Posterior cingulate gyrus (tissue), 11 donors: ENCODE measurements around the gene TMC3.
"Not testable (repeated sequence)": the region's sequence is repeated elsewhere in the genome, so short reads cannot be mapped to it uniquely, and the experiment has no call there.

Source experiments
- DNase-seq, 10 donors: peaks; one replicate each; pipeline versions ENCODE4 v3.0.0 to v3.0.0-alpha.2; 2020 to 2021; ENCODE audit warnings: mixed read lengths in 3 of 10
- intact Hi-C: fragments of 100-400 bp; cut with DNase I; formaldehyde crosslinking; loops from one replicate; pipeline ENCODE4 v1.15.1; 2023

Gene TMC3

GRCh38 chr15:81373775-81374395 lies at the start of gene TMC3:
Gene TMC3, minus strand, starts transcription at chr15:81374213. Its CDS starts 136 bp downstream, at chr15:81374077.
- intact Hi-C loops, result no loop called here
- peak in 3 of 10 donors; percentile 14 to 76 (median 19) for DNase-seq

GRCh38 chr15:81421461-81421860 lies 47.4 kb upstream of the TMC3 start:
- DNase-seq, result no peak
- intact Hi-C loops, result no loop called here

- intact Hi-C loops, result no loop called here
- no peak for DNase-seq
These were observed 45.4 kb upstream of the TMC3 start for GRCh38 chr15:81419332-81419943.

- no peak for DNase-seq
- intact Hi-C loops, result no loop called here
These were observed 44.9 kb upstream of the TMC3 start for GRCh38 chr15:81418891-81419290.

DNA sequence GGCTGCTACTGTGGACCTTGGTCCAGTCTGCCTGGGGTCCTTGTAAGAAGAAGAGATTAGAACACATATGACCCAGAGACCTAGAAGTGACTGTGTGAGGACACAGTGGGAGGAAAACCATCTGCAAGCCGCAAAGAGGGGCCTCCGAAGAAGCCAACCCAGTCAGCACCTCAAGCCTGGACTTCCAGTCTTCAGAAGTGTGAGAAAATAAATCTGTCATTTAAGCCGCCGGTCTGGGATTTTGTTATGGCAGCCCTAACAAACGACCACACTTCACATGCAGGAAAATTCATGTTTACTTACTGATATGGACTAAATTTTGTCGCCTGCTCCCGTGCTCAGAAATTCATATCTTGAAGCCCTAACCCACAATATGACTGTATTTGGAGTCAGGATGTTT lies 44.4 kb upstream of the TMC3 start:
- intact Hi-C loops, result no loop called here

DNA sequence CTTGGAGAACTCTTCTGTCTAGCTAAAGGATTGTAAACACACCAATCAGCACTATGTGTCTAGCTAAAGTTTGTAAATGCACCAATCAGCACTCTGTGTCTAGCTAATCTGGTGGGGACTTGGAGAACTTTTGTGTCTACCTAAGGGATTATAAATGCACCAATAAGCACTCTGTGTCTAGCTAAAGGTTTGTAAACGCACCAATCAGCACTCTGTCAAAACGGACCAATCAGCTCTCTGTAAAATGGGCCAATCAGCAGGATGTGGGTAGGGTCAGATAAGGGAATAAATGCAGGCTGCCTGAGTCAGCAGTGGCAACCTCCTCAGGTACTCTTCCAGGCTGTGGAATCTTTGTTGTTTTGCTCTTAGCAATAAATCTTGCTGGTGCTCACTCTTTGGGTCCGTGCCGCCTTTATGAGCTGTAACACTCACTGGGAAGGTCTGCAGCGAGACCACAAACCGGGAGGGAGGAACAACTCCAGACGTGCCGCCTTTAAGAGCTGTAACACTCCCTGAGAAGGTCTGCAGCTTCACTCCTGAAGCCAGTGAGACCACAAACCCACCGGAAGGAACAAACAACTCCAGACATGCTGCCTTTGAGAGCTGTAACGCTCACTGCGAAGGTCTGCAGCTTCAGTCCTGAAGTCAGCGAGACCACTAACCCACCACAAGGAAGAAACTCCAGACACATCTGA lies 40.4 kb upstream of the TMC3 start:
- DNase-seq, intact Hi-C loops: not testable (repeated sequence)

More for the DNA sequence above, 44.4 kb upstream of the TMC3 start:
- DNase-seq, result no peak

DNA sequence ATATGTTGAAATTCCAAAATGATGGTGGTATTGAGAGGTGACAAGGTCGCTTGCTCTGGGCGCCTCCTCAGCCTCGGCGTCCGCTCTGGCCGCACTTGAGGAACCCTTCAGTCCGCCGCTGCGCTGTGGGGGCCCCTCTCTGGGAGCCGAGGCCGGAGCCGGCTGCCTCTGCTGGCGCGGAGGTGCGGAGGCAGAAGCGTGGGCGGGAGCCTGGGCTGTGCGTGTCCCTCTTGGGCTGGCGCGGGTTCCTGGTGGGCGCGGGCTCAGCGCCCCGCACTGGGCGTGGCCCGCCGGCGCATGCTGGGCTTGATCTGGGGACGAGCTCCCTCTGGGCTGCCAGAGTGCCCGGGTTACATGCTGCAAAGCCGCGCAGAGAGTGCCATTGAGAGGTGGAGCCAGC lies 39.8 kb upstream of the TMC3 start:
- intact Hi-C loops, result no loop called here
- DNase-seq, result peak in 2 of 10 donors; percentile 72 to 82

GRCh38 chr15:81411969-81412633 lies 38.1 kb upstream of the TMC3 start:
- intact Hi-C loops, result loop anchor here (2.0 kb wide), 1 partner anchor 787 kb away; no protein-coding TSS in a partner anchor
- no peak for DNase-seq

- intact Hi-C loops, result loop anchor here (2.0 kb wide), 1 partner anchor 788 kb away; no protein-coding TSS in a partner anchor
- DNase-seq, result no peak
These were observed 37.0 kb upstream of the TMC3 start for GRCh38 chr15:81411051-81411450.

GRCh38 chr15:81410318-81410753 lies 36.3 kb upstream of the TMC3 start:
- peak in 9 of 10 donors; percentile 23 to 87 (median 42) for DNase-seq
- intact Hi-C loops, result loop anchor here (2.0 kb wide), 1 partner anchor 788 kb away; no protein-coding TSS in a partner anchor

GRCh38 chr15:81407718-81408117 lies 33.7 kb upstream of the TMC3 start:
- DNase-seq, result peak in 6 of 10 donors; percentile 6 to 86 (median 58)
- intact Hi-C loops, result no loop called here

DNA sequence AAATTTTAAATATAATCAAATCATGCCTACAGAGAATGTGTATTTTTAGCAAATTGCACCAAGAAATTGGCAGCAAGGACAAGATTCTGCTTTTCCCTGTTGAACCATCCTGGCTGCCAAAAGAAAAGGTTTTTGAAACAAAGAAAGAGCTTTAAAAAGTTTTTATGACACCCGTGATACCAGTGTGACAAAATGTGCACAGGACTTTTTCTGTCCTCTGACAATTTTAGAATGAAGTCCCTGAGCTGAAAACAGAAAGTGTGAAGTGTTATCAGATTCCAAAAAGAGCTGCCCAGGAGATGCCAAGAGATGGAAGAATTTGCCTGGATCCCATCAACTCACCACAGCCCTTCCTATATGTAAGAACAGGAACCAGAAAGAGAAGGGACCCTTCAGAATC lies 33.2 kb upstream of the TMC3 start:
- intact Hi-C loops, result no loop called here
- no peak for DNase-seq

DNA sequence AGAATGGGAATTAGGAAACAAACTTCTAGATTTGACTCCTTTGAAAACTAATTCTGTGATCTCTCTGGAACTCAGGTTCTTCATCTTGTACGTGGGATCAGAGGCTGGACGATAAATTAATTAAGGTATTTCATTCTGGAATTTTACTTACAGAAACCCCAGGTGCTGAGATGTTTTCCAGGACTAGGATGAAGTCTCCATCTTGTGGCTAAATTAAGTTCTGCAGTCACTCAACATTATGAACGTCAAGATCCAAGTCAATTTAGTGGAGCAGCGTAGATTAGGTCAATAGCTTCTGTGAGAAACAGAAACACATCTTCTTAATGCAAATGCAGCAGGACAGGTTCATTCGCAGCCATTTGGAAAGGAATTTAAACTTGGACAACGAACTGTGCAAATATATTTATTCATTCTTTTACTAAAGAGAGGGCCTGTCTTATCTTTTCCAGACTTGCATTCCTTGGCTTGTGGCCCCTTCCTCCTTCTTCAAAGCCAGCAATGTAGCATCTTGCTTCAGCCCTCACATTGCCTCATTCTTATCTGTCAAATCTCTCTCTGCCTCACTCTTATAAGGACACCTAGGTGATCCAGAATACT lies 26.7 kb upstream of the TMC3 start:
- intact Hi-C loops, result loop anchor here (1.0 kb wide), 1 partner anchor 125 kb away; no protein-coding TSS in a partner anchor
- no peak for DNase-seq

DNA sequence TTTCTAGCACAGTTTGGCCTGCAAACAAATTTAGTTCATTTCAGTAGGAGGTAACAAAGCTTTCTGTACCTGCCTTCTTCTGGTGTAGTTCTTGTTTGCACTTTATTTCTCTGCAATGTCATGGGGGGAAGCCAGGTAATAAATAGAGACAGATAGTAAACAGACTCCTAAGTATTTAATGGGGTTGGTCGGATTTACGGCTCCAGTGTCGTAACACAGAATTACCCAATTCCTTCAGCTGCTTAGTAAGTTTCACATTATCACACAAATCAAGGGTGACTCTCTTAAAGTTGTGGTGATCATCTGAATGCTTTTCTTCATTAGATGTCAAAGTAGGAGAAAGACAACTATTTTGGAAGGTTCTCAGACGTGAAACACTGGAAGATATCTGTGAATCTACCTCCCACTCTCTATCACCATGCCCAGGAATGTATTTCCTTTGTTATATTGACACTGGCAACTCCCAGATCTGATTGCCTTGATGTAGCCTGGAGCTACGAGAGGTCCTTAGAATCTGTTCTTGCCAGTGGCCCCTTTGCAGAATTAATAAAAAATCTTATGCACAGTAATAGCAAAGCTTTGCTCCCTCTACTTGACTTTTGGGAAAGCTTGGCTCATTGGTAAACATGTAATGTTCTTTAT lies 25.0 kb upstream of the TMC3 start:
- intact Hi-C loops, result no loop called here

GRCh38 chr15:81398456-81398855 lies 24.4 kb upstream of the TMC3 start:
- intact Hi-C loops, result no loop called here
- no peak for DNase-seq

More for the DNA sequence above, 25.0 kb upstream of the TMC3 start:
- no peak for DNase-seq

- intact Hi-C loops, result no loop called here
- no peak for DNase-seq
These were observed 20.6 kb upstream of the TMC3 start for GRCh38 chr15:81394603-81395002.

DNA sequence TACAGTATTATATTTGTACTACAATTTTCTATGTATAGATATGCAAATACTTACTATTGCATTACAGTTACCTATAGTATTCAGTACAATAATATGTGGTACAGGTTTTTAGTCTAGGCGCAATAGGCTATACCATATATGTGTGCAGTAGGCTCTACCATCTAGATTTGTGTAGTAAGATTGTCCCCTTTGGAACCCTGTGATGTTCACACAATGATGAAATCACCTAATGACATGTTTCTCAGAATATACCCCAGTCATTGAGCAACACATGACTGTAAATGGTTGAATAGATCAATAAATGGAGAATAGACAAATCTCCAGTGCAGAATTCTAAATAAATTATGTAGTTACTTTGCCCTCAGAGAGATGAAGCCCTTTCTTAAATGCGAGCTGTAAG lies 17.6 kb upstream of the TMC3 start:
- DNase-seq, result no peak
- intact Hi-C loops, result no loop called here

DNA sequence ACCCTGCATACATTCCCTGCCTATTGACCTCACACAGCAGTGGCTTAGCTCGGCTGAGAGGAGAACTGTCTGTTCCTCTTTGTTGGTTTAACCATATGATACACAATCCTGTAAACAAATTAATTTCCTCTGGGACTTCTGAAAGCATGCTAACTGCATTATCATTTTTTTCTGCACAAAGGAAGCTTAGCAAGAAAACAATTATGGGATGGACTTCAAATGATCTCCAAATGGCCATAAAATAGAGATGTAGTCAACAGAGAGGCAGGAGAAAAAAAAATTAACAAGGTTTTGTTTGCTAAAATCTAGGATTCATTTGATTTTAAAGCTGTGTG lies 14.4 kb upstream of the TMC3 start:
- intact Hi-C loops, result no loop called here
- DNase-seq, result no peak

DNA sequence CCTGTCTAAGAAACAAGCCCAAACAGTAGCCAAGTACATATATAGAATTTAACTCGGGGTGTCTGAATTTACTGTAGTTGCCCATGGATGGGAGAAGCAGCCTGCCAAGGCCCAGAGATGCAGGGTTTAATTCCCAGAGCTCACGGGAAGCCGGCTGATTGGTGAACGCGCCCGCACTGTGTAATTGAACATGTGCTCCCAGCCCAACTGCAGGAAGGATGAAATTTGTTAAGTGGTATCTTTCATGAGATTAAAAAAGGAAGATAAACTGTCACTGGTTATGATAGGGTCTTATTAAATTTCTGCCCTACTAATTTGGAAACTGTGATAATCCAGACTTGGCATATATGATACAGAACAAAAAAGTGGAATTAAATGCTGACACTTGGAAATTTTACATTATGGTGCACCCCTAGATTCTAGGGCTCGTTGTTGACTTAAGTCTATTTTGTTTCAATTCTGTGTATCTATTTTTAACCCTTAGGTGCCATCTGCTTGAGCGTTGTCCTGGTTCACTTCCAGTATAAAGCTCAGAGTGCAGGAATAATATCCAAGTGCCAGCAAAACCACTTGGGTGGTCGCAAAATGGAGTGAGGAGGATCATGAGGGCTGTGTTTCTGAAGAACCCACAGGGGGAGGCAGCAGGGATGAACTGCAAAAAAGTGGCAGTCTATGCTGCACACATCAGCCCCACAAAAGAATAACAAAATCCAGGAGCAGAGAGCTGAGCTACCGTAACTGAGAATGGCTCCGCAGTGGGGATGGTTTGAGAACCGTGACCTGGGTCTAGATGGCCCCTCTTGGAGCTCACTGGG lies 13.8 kb upstream of the TMC3 start:
- DNase-seq, result peak in 1 of 10 donors; percentile 54
- intact Hi-C loops, result no loop called here
